Hematopoietic multipotent progenitor cell treated with erythropoietin and hydrocortisone succinate and interleukin-3 and kit ligand, for 6 days (in vitro differentiated cells): ENCODE data around the gene RAPGEF2.

Experiments
- DNase-seq: peaks from one replicate; pipeline ENCODE4 v3.0.0-alpha.2; 2015

The RAPGEF2 gene

GRCh38 chr4:159204566-159204965, 101.7 kb downstream of the RAPGEF2 start:
- DNase-seq, result no peak

GRCh38 chr4:159205466-159205865, 102.6 kb downstream of the RAPGEF2 start:
- no peak for DNase-seq

GRCh38 chr4:159206427-159206871, 103.6 kb downstream of the RAPGEF2 start:
- peak; percentile 41 for DNase-seq

GRCh38 chr4:159209249-159209648, 106.4 kb downstream of the RAPGEF2 start:
- no peak for DNase-seq

GRCh38 chr4:159210975-159211374, 108.1 kb downstream of the RAPGEF2 start:
- DNase-seq, result no peak

- DNase-seq, result no peak
Observed at GRCh38 chr4:159212675-159213293, 109.9 kb downstream of the RAPGEF2 start.

- no peak for DNase-seq
Observed at GRCh38 chr4:159216834-159217233, 114.0 kb downstream of the RAPGEF2 start.

- no peak for DNase-seq
Observed at GRCh38 chr4:159219862-159220261, 117.0 kb downstream of the RAPGEF2 start.

- DNase-seq, result no peak
Observed at GRCh38 chr4:159220353-159220752, 117.5 kb downstream of the RAPGEF2 start.

GRCh38 chr4:159221280-159221679, 118.4 kb downstream of the RAPGEF2 start:
- DNase-seq, result no peak

- no peak for DNase-seq
Observed at GRCh38 chr4:159222043-159222552, 119.2 kb downstream of the RAPGEF2 start.

- no peak for DNase-seq
Observed at GRCh38 chr4:159224408-159224807, 121.5 kb downstream of the RAPGEF2 start.

GRCh38 chr4:159227378-159227777, 124.5 kb downstream of the RAPGEF2 start:
- DNase-seq, result peak; percentile 75

GRCh38 chr4:159227984-159228383, 125.1 kb downstream of the RAPGEF2 start:
- DNase-seq, result no peak

GRCh38 chr4:159229164-159229563, 126.3 kb downstream of the RAPGEF2 start:
- DNase-seq, result no peak

GRCh38 chr4:159232465-159233106, 129.7 kb downstream of the RAPGEF2 start:
- DNase-seq, result no peak

- DNase-seq, result no peak
Observed at GRCh38 chr4:159235779-159236368, 133.0 kb downstream of the RAPGEF2 start.

- DNase-seq, result no peak
Observed at GRCh38 chr4:159237975-159238374, 135.1 kb downstream of the RAPGEF2 start.

GRCh38 chr4:159238631-159239030, 135.8 kb downstream of the RAPGEF2 start:
- DNase-seq, result no peak

- no peak for DNase-seq
Observed at GRCh38 chr4:159239629-159240028, 136.8 kb downstream of the RAPGEF2 start.

GRCh38 chr4:159240046-159240445, 137.2 kb downstream of the RAPGEF2 start:
- DNase-seq, result no peak

- DNase-seq, result no peak
Observed at GRCh38 chr4:159240687-159241086, 137.8 kb downstream of the RAPGEF2 start.

- no peak for DNase-seq
Observed at GRCh38 chr4:159242427-159242826, 139.5 kb downstream of the RAPGEF2 start.
